AG09309 (cell line): ENCODE measurements around the gene PRXL2B.

Source experiments
- DNase-seq: peaks from one replicate; pipeline ENCODE4 v3.0.0-alpha.2; 2010; ENCODE audit warnings: low read depth
- H3K4me3 ChIP-seq: 2 replicates; pipeline ENCODE4 v1.5.1; 2011; ENCODE audit warnings: mild to moderate bottlenecking, low read depth, low read length, moderate library complexity; ENCODE audit not compliant: control insufficient read depth
- CTCF ChIP-seq: IDR thresholded peaks from 2 replicates; pipeline ENCODE4 v1.5.1; 2011; ENCODE audit warnings: mild to moderate bottlenecking, low read depth, low read length, inconsistent platforms; ENCODE audit not compliant: insufficient read depth, control insufficient read depth; ENCODE audit errors: missing control alignments

Gene PRXL2B

GRCh38 chr1:2632051-2632430 is 45.5 kb downstream of the PRXL2B start:
- no peak for TF ChIP-seq CTCF
- H3K4me3 ChIP-seq, result no peak overlapping the region
- DNase-seq, result no peak

- no peak within 1 kb of the TSS for H3K4me3 ChIP-seq
- TF ChIP-seq CTCF, result no peak
- DNase-seq, result no peak
Observed at GRCh38 chr1:2632561-2633361, 46.2 kb downstream of the PRXL2B start, which contains the start of gene MMEL1. Gene MMEL1, minus strand, starts transcription at chr1:2633016. Its CDS starts 3,532 bp downstream, at chr1:2629484.

- DNase-seq, result no peak
- H3K4me3 ChIP-seq, result no peak overlapping the region
- TF ChIP-seq CTCF, result no peak
Observed at GRCh38 chr1:2633366-2633935, 46.9 kb downstream of the PRXL2B start.

GRCh38 chr1:2633936-2634491 is 47.4 kb downstream of the PRXL2B start:
- no peak overlapping the region for H3K4me3 ChIP-seq
- TF ChIP-seq CTCF, result no peak
- DNase-seq, result no peak

GRCh38 chr1:2635361-2636010 is 48.9 kb downstream of the PRXL2B start:
- no peak for TF ChIP-seq CTCF
- DNase-seq, result no peak

GRCh38 chr1:2636733-2637132 is 50.2 kb downstream of the PRXL2B start:
- TF ChIP-seq CTCF, result no peak
- no peak overlapping the region for H3K4me3 ChIP-seq
- no peak for DNase-seq

More at GRCh38 chr1:2635361-2636010, 48.9 kb downstream of the PRXL2B start:
- H3K4me3 ChIP-seq, result no peak overlapping the region
